Psoas muscle (tissue), 8 donors: Measurements from ENCODE around the gene DPCD. TPM values are rescaled to one million over a fixed set of nuclear protein-coding genes. Genes with fewer than 3 reads are reported as not detected.
A peak's percentile ranks its signal among the peaks of the same experiment; 100 is the strongest.

Experiments
- ATAC-seq, 4 donors: fragments of 200-7000 bp; cut with Tn5 transposase; one replicate each; pipeline ENCODE4 v1.9.1; 2020; ENCODE audit warnings: moderate library complexity in 3 of 4, mild to moderate bottlenecking in 2 of 4
- DNase-seq, 2 donors: peaks; one replicate each; pipeline ENCODE4 v3.0.0-alpha.2; 2020
- H3K27ac ChIP-seq: fragments of 200-600 bp; one replicate; pipeline ENCODE4 v1.8.0; 2022
- H3K27me3 ChIP-seq, 3 donors: fragments of 200-600 bp in 1 of 3; one replicate each; pipeline versions ENCODE4 v1.6.1 to v1.8.0; 2013 to 2022; ENCODE audit warnings: low read length in 2 of 3, mild to moderate bottlenecking in 2 of 3, moderate library complexity in 1 of 3; ENCODE audit not compliant: insufficient read depth in 3 of 3
- H3K36me3 ChIP-seq, 2 donors: fragments of 200-600 bp in 1 of 2; one replicate each; pipeline versions ENCODE4 v1.6.1 to v1.8.0; 2013 to 2022; ENCODE audit warnings: low read depth in 1 of 2, mild to moderate bottlenecking in 1 of 2, moderate library complexity in 1 of 2; ENCODE audit not compliant: insufficient read depth in 1 of 2
- H3K4me1 ChIP-seq: fragments of 200-600 bp; one replicate; pipeline ENCODE4 v1.8.0; 2022
- H3K4me3 ChIP-seq: fragments of 200-600 bp; one replicate; pipeline ENCODE4 v1.8.0; 2022; ENCODE audit warnings: mild to moderate bottlenecking
- H3K9me3 ChIP-seq: fragments of 200-600 bp; one replicate; pipeline ENCODE4 v1.8.0; 2022
- WGBS, 3 donors: extraction: QIAGEN DNeasy Blood & Tissue Kit; methylation state at CpG; one replicate each; pipeline versions ENCODE4 v1.1.6 to v1.1.7; 2013; 5-methylcytosine and 5-hydroxymethylcytosine counted together
- intact Hi-C, 2 donors: fragments of 100-400 bp; cut with DNase I; formaldehyde crosslinking; loops; one replicate each; pipeline versions ENCODE4 v1.11.0 to v1.14.2; 2022
- polyA plus RNA-seq, 3 donors: library from polyadenylated mRNA; stranded (reverse); fragments of 200-250 nt; gene quantifications; one replicate each; pipeline ENCODE4 v1.2.3, GENCODE V29; 2013
- total RNA-seq, 4 donors: library from RNA; stranded (reverse); fragmentation: NEBNext Ultra II Directional in 2 of 4; extraction: Animal tissue kit (Norgen Biotek cat#: 25700) in 2 of 4; gene quantifications; one replicate each; pipeline versions ENCODE4 v1.2.1 to v1.2.4, GENCODE V29; 2021 to 2023
- TF ChIP-seq, protein P1 (sequence below): fragments of 200-600 bp; IDR thresholded peaks from one replicate; pipeline ENCODE4 v1.8.0; 2022; ENCODE audit warnings: antibody characterized with exemption
- donor health status: healthy with polysubstance abuse.
- donor health status: DM: no; HTN: no; CAD: no; lungs with moderate emphysema.
- donor health status: Bipolar disorder and iron deficiency.
- donor health status: healthy.
- donor health status: DM: yes; HTN: yes; CAD: no.
- donor health status: DM: no; HTN: no; CAD: no.
- donor health status: DM: no; HTN: no; CAD: no.
- donor health status: DM: yes; HTN: yes; CAD: no.

Gene DPCD
- total and polyA plus RNA-seq, 7 donors = 6.6 to 27.4 (median 12.2) TPM

DNA sequence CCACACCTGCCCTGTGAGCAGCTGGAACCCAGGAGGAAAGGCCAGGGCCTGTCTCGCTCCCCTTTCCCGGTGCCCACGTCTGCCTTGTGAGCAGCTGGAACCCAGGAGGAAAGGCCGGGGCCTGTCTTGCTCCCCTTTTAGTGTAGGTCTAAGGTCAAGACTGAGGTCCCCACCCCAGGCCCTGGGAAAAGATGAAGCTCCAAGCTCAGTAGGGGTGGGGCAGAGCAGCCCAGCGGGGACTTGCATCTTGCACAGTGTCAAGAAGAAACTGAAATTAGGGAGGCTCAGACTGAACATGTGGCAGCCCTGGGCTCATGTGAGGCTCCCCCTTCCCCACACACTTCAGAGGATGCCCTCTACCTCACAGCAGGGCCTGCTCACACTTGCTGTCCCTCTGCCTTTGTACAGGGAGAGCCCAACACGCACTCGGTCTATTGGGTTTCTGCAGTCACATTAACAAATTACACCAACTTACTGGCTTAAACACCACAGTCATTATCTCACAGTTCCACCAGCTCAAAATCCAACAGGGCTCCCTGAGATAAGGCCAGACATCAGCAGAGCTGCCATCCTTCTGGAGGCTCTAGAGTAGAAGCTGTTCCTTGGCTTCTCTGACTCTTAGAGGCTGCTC lies 12.4 kb upstream of the DPCD start:
- ATAC-seq = no peak
- Histone ChIP-seq H3K27me3 (no peaks in the 10 kb centered on the region), H3K4me3 (no peak overlapping the region), H3K4me1 (no peaks in the 10 kb centered on the region), H3K27ac (no peak overlapping the region), H3K36me3 (peaks cover 0 to 37% of the 10 kb centered on the region in 2 donors), H3K9me3 (peaks cover 13% of the 10 kb centered on the region)
- peak in 1 of 2 donors; percentile 44 for DNase-seq
- TF ChIP-seq, protein P1, sequence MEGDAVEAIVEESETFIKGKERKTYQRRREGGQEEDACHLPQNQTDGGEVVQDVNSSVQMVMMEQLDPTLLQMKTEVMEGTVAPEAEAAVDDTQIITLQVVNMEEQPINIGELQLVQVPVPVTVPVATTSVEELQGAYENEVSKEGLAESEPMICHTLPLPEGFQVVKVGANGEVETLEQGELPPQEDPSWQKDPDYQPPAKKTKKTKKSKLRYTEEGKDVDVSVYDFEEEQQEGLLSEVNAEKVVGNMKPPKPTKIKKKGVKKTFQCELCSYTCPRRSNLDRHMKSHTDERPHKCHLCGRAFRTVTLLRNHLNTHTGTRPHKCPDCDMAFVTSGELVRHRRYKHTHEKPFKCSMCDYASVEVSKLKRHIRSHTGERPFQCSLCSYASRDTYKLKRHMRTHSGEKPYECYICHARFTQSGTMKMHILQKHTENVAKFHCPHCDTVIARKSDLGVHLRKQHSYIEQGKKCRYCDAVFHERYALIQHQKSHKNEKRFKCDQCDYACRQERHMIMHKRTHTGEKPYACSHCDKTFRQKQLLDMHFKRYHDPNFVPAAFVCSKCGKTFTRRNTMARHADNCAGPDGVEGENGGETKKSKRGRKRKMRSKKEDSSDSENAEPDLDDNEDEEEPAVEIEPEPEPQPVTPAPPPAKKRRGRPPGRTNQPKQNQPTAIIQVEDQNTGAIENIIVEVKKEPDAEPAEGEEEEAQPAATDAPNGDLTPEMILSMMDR = no peak
- WGBS, 3 donors = 77 to 84% (median 81%) methylated on average over 7 of the region's 7 CpGs
- intact Hi-C loops = no loop called here

DNA sequence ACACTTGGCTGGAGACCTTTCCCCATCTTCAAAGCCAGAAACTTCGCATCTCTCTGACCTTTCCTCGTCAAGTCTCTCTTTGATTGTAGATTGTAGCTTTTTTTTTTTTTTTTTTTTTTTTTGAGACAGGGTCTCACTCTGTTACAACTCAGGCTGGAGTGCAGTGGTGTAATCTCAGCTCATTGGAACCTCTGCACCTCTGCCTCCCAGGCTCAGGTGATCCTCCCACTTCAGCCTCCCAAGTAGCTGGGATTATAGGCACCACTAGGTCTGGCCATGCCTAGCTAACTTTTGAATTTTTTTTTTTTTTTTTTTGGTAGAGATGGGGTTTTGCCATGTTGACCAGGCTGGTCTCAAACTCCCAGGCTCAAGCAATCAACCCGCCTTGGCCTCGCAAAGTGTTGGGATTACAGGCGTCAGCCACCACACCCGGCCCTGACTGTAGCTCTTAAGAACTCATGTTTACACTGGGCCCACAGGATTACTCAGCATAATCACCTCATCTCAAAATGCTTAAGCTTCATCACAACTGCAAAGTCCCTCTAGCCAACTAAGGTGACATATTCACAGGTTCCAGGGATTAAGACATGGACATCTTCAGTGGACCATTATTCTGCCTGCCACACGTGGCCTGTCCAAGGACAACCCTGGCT lies 11.8 kb upstream of the DPCD start:
- Histone ChIP-seq H3K4me3 (no peak overlapping the region), H3K27me3 (no peaks in the 10 kb centered on the region), H3K4me1 (no peaks in the 10 kb centered on the region), H3K36me3 (peaks cover 0 to 43% of the 10 kb centered on the region in 2 donors), H3K9me3 (peaks cover 13% of the 10 kb centered on the region), H3K27ac (no peak overlapping the region)
- no peak for ATAC-seq
- TF ChIP-seq, protein P1 = no peak
- intact Hi-C loops = no loop called here
- WGBS, 3 donors = 91 to 94% (median 92%) methylated on average over 7 of the region's 7 CpGs
- DNase-seq = peak in 1 of 2 donors; percentile 3

- no peak for ATAC-seq
- Histone ChIP-seq H3K27ac (no peak overlapping the region), H3K36me3 (peaks cover 0 to 53% of the 10 kb centered on the region in 2 donors), H3K27me3 (no peaks in the 10 kb centered on the region), H3K4me1 (no peaks in the 10 kb centered on the region), H3K4me3 (no peak overlapping the region), H3K9me3 (peaks cover 12% of the 10 kb centered on the region)
- WGBS, 3 donors = 83 to 86% (median 85%) methylated on average over 7 of the region's 7 CpGs
- TF ChIP-seq, protein P1 = no peak
- DNase-seq = peak in 1 of 2 donors; percentile 32
- intact Hi-C loops = no loop called here
Measured at GRCh38 chr10:101577121-101577871, 10.8 kb upstream of the DPCD start.

DNA sequence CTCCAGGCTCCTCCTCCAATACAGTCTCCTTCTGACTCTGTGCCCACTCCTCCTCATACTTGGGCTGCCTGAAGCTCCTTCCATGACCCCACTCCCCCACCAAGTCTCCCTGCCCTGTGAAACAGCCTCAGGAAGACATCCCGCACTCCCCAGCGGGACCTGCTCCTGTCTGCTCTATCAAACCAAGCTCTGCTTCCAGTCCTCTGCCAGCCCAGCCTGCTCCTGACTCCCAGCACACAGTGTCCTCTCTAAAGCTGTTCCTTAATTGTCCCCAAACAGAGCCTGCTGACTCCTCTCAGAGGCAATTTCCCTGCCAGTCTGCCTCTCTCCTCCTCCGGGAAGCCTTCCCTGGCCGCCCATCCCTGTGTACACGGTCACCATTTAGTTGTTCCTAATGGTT lies 9.9 kb upstream of the DPCD start:
- Histone ChIP-seq H3K27me3 (no peaks in the 10 kb centered on the region), H3K27ac (no peak overlapping the region), H3K4me3 (no peak overlapping the region), H3K36me3 (peaks cover 0 to 62% of the 10 kb centered on the region in 2 donors), H3K9me3 (peaks cover 4% of the 10 kb centered on the region), H3K4me1 (no peaks in the 10 kb centered on the region)
- intact Hi-C loops = no loop called here
- ATAC-seq = no peak
- peak in 1 of 2 donors; percentile 27 for DNase-seq
- TF ChIP-seq, protein P1 = no peak
- 86 to 91% (median 87%) methylated on average over 5 of the region's 5 CpGs for WGBS, 3 donors
